Bladder microvascular endothelial cell (primary cell): ENCODE results near the gene CCNJ. TPM values are rescaled to one million over a fixed set of nuclear protein-coding genes. Genes with fewer than 3 reads are reported as not detected.

Source experiments
- total RNA-seq: library from RNA; depleted of rRNA; stranded (reverse); fragments of >200 nt; gene quantifications from 2 replicates; pipeline ENCODE4 v1.2.3, GENCODE V29; 2014

The CCNJ gene, protein sequence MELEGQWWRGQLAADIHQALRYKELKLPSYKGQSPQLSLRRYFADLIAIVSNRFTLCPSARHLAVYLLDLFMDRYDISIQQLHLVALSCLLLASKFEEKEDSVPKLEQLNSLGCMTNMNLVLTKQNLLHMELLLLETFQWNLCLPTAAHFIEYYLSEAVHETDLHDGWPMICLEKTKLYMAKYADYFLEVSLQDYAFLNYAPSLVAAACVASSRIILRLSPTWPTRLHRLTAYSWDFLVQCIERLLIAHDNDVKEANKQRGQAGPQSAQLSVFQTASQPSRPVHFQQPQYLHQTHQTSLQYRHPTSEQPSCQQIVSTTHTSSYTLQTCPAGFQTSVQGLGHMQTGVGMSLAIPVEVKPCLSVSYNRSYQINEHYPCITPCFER
- total RNA-seq = 9.6 and 45.9 TPM in 2 replicates

DNA sequence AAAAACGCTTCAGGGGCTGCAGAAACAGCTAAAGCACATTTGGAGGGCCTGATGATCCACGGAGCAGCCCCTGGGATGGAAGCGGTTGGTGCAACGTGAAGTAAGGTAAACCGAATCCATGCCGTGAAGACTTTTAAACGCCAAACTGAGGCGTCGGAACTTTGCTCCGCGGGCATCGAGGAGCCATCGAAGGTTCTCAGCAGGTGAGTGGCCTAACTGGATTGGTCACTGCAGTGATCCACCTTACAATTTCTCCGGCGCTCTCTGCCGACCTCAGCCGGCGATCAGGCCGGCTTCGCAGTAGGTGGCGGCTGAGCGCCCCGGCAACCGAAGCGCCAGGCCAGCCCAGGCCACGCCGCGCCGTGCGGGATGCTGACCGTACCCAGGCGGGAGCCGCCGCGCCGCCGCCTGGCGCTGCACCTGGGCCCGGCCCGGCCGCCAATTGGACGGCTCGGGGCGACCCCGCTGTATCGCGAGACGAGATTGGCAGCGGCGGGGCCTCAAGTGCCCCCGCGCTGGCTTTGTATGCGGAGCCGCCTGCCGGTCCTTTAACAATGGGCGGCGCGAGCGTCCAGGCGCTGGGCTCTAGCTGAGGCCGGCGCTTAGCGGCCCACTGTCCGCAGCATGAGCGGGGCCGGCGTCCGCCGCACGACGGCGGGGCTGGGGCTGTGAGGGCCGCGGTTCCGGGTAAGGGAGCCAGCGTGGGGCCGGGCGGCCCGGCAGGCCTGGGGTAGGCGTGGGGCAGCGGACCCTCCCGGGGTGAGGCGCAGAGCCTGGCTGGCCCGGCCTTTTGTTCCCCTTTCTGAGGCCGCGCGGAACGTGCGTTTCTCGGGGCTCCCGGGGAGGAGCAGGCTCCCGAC lies at the start of gene CCNJ:
TSS of gene CCNJ (plus strand) at position 551 of the 860 bp plus-strand sequence. CDS start 811 bp downstream, outside the sequence.

Other genes starting within 250 kb of the CCNJ start
- gene CC2D2B, start 135.6 kb upstream of the CCNJ start, total RNA-seq = 0.16 TPM in 1 of 2 replicates, not detected in the other
- gene ZNF518A, start 86.7 kb downstream of the CCNJ start, total RNA-seq = 6.8 and 19.4 TPM in 2 replicates
- not detected in 2 replicates for gene BLNK, start 228.0 kb downstream of the CCNJ start, total RNA-seq